ENCODE results near the gene SNRK.

- TF ChIP-seq CTCF (IDR thresholded peaks at IDR 0.05; ENCODE audit: insufficient read depth, low read length, poor library complexity, severe bottlenecking) (no peak), EZH2phosphoT487 (conservative IDR thresholded peaks at IDR 0.05; ENCODE audit: low read length) (no peak)
Measured at GRCh38 chr3:43296565-43296964, 10.2 kb downstream of the SNRK start.
